A172 (cell line): ENCODE measurements around the gene CNOT6. TPM values are rescaled to one million over a fixed set of nuclear protein-coding genes. Genes with fewer than 3 reads are reported as not detected.

Experiments used
- DNase-seq: peaks from one replicate; pipeline ENCODE4 v3.0.0-alpha.2; 2015; ENCODE audit warnings: low spot score
- total RNA-seq: library from RNA; depleted of rRNA; stranded (reverse); fragments of >200 nt; shearing (Covaris generic); gene quantifications from 2 replicates; pipeline ENCODE4 v1.2.3, GENCODE V29; 2014

The CNOT6 gene
- total RNA-seq, 1 experiment from 2014 or later = 18.4 TPM

GRCh38 chr5:180599981-180600553, 105.9 kb downstream of the CNOT6 start:
- DNase-seq = no peak

DNA sequence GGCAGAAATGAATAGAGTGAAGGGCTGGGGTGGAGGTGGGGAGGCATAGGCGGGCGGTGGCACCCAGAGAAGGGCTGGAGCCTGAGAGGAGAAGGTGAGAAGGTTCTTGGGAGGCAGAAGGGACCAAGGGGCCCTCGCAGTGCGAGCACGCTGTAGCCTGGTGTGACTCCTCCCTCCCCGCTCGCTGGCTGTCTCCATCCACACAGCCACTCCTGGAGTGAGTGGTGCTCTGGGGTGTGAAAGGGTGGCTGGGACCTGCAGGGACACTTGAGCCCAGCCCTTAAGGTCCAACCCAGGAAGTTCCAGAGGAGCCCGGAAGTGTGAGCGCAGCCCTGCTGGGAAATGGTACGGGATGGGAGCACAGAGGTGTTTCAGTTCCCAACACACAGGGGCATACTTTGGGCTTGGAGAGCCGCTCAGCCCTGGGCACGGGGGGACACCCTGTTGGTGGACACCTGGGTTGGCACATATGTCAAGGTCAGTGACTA, 106.4 kb downstream of the CNOT6 start:
- no peak for DNase-seq

GRCh38 chr5:180601591-180602480, 107.7 kb downstream of the CNOT6 start:
- no peak for DNase-seq

GRCh38 chr5:180602481-180603075, 108.4 kb downstream of the CNOT6 start:
- no peak for DNase-seq

DNA sequence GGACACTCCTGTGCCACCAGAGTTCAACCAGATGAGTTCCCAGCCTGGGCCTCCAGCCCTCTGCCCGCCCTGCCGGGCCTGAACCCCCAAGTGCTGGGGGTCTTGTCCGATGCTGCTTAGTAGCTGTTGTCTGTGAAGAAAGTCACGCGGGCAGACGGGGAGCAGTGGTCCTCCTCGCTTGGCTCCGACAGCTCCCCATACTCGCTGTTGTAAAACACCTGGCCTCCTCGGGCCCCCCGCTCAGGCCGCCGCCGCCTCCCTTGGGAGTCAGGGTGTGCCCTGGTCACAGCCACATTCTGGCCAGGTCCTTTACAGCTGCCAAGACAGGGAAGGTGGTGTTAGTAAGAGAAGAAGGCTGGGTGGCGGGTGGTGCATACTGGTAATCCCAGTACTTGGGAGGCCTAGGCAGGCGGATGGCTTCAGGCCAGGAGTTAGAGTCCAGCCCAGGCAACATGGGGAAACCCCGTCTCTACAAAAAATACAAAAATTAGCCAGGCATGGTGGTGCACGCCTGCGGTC, 109.0 kb downstream of the CNOT6 start:
- no peak for DNase-seq

DNA sequence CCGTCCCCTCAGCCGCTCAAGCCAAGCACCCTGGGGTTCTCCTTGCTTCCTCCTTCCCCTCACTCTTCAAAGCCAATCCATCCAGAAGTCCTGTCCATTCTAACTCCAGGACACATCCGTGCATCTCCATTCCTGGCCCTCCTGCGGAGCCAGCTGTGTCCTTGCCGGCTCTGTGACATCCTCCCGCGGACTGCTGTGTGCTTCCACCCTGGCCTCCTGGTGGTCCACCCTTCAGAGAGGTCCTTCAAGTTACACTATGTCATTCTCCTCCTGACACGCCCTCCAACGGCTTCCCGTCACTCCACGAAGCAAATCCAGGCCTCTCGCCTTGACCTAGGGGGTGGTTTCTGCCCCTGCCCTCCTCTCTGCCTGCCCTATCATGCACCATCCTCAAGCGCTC, 110.1 kb downstream of the CNOT6 start:
- no peak for DNase-seq

DNA sequence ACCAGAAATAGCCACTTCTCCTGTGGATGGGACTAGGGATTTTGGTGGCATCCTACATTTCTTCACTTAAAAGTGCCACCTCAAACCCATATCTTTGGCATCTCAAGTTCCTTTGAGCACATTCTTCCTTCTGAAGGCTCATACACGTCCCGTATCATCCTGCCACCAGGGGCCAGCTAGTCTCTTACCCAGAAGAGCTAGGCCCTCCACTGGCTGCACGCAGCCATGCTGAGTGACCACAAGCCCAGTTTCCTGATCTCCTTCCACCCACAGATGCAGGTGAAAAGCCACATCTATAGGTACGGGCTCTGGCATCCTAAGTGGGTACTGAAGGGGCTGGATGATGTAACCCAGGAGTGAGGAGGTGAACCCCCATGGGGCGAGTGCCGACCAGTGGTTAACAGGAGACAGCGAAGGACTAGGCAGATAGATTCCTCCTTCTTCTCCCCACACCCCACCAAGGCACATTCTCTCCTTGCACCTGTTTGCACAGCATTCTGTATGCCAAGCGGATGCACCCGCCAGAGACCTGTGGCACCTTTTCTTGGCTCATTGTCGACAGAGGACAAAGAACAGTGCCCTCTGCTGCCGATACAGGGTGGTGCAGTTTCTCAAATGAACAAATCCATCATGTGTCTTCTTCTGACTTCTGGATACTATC, 111.5 kb downstream of the CNOT6 start:
- peak; percentile 51 for DNase-seq

- DNase-seq = no peak
These were observed 112.1 kb downstream of the CNOT6 start for GRCh38 chr5:180606215-180606785.

DNA sequence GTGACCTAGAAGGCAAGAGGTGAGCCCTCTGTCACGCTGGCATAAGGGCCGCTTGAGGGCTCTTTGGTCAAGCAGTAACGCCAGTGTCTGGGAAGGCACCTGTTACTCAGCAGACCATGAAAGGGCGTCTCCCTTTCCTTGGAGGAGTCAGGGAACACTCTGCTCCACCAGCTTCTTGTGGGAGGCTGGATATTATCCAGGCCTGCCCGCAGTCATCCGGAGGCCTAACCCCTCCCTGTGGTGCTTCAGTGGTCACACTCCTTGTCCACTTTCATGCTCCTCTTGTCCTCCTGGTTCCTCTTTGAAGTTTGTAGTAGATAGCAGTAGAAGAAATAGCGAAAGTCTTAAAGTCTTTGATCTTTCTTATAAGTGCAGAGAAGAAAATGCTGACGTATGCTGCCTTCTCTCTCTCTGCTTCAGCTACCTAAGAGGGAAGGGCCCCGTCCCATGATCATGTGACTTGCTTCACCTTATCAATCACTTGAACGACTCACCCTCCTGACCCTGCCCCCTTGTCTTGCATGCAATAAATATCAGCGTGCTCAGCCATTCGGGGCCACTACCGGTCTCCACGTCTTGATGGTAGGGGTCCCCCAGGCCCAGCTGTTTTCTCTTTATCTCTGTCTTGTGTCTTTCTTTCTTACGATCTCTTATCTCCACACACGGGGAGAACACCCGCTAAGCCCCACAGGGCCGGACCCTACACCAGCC, 113.8 kb downstream of the CNOT6 start:
- DNase-seq = peak; percentile 6

GRCh38 chr5:180608572-180609310, 114.6 kb downstream of the CNOT6 start:
- no peak for DNase-seq

- no peak for DNase-seq
These were observed 115.2 kb downstream of the CNOT6 start for GRCh38 chr5:180609386-180609785.

DNA sequence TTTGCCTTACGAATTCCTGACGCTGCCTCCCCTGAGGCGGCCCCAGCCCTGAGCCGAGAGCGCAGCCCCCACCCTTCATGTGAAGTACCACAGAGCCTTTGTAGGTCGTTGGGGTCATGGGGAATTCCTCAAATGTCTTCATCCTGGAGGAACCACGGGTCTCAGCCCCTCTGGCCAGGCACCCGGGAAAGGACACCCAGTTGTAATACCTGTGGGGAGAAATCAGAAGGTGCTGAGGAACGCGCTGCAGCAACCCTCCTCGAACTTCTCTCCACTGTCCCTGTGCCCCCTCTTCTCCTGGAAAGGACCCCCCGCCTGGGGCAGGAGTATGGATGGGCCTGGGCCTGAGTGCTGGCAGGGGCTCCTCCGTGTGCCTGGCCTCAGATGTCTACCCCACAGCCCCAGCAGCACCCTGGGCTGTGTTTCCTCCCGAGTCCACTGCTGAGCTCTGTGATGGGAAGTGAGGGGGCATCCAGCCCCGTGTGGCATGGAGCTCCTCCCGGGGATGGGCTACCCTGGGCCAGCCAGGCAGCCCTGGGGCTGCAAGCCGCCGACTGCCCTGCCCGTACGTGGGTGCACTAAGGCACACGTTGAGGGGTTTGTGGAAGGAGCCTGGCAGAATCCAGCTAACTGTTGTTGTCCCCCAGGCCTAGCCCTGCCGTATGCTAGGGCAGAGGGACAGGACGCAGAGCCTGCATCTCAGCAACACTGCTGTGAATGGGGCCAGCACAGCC, 115.8 kb downstream of the CNOT6 start:
- DNase-seq = no peak

- DNase-seq = no peak
These were observed 117.1 kb downstream of the CNOT6 start for GRCh38 chr5:180611140-180611850.

DNA sequence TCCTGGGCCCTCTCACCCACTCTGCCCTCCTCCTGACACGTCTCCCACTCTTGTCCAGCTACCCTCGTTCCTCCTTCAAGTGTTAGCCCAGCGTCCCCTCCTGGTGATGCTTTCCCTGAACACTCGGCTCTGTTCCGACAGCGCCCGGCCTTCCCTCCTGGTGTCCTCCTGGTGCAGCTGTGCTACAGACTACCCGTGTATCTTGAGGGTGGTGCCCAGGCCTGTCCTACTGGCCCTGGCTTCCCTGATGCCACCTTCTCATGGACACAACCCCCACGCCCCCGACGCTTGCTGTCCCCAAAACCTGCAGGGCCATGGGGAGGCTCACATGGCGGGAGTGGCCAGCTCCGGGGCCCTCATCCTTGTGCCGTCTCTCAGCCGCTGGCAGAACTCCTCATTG, 118.5 kb downstream of the CNOT6 start:
- no peak for DNase-seq

- no peak for DNase-seq
These were observed 119.1 kb downstream of the CNOT6 start for GRCh38 chr5:180613188-180613813.

DNA sequence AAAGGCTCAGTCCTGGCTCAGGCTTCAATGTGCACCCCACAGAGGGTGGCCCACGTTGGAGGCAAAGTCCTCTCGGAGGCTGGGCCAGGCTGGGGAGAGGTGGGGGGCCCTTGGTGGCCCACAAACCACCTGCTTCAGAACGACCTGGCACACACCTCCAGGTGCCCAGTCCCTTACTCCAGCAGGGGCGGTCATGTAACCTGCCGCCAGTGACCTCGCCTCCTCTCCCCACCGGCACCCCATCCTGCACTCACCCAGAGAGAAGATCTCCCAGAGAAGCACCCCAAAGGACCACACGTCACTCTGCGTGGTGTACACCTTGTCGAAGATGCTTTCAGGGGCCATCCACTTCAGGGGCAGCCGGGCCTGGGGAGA, 119.6 kb downstream of the CNOT6 start:
- DNase-seq = no peak

GRCh38 chr5:180618487-180618828, 124.3 kb downstream of the CNOT6 start:
- no peak for DNase-seq

- DNase-seq = no peak
These were observed 124.8 kb downstream of the CNOT6 start for GRCh38 chr5:180618829-180619562.
